ENCODE measurements around the gene ACAD10. TPM values are rescaled to one million over a fixed set of nuclear protein-coding genes. Genes with fewer than 3 reads are reported as not detected.

Gene ACAD10
- total RNA-seq, 2 experiments from 2014 or later, result 25.3 to 28.5 TPM

- ChIA-PET CTCF (interaction anchor here (0.6 to 1.6 kb wide), 2 partner anchors 35 to 68 kb away, joined by 4 to 5 read pairs; no protein-coding TSS in a partner anchor), POLR2A (no interaction called here)
- Mint-ChIP-seq H3K27ac (no peak overlapping the region), H3K4me1 (no peaks in the 10 kb centered on the region), H3K9me3 (no peaks in the 10 kb centered on the region), H3K27me3 (no peaks in the 10 kb centered on the region), H3K4me3 (no peak overlapping the region), H3K36me3 (ENCODE audit: low read depth) (peaks cover 18% of the 10 kb centered on the region)
- no peak for DNase-seq
Observed at GRCh38 chr12:111745211-111745610, 59.4 kb downstream of the ACAD10 start.

GRCh38 chr12:111747333-111747732, 61.5 kb downstream of the ACAD10 start:
- Mint-ChIP-seq H3K9me3 (no peaks in the 10 kb centered on the region), H3K4me1 (no peaks in the 10 kb centered on the region), H3K4me3 (no peak overlapping the region), H3K27ac (no peak overlapping the region), H3K36me3 (ENCODE audit: low read depth) (peaks cover 18% of the 10 kb centered on the region), H3K27me3 (no peaks in the 10 kb centered on the region)
- CTCF ChIA-PET, result no interaction called here
- POLR2A ChIA-PET, result interaction anchor here (0.6 to 0.9 kb wide), 2 partner anchors 30 to 384 kb away, joined by 3 read pairs; no protein-coding TSS in a partner anchor
- no peak for DNase-seq

GRCh38 chr12:111748151-111748672, 62.4 kb downstream of the ACAD10 start:
- ChIA-PET POLR2A (interaction anchor here (0.7 kb wide), 1 partner anchor 94 kb away, joined by 3 read pairs; the partner anchor contains the start of gene MAPKAPK5), CTCF (no interaction called here)
- Mint-ChIP-seq H3K9me3 (no peaks in the 10 kb centered on the region), H3K27me3 (no peaks in the 10 kb centered on the region), H3K4me1 (no peaks in the 10 kb centered on the region), H3K27ac (no peak overlapping the region), H3K4me3 (no peak overlapping the region), H3K36me3 (ENCODE audit: low read depth) (peaks cover 18% of the 10 kb centered on the region)
- no peak for DNase-seq

GRCh38 chr12:111748867-111749266, 63.0 kb downstream of the ACAD10 start:
- DNase-seq, result no peak
- Mint-ChIP-seq H3K9me3 (no peaks in the 10 kb centered on the region), H3K4me1 (no peaks in the 10 kb centered on the region), H3K36me3 (ENCODE audit: low read depth) (peaks cover 18% of the 10 kb centered on the region), H3K27ac (no peak overlapping the region), H3K27me3 (no peaks in the 10 kb centered on the region), H3K4me3 (no peak overlapping the region)
- ChIA-PET CTCF (no interaction called here), POLR2A (interaction anchor here (0.7 kb wide), 1 partner anchor 93 kb away, joined by 3 read pairs; the partner anchor contains the start of gene MAPKAPK5)

- no peak overlapping the region for H3K4me3 Mint-ChIP-seq
- DNase-seq, result no peak
- H3K9me3 Mint-ChIP-seq, result no peaks in the 10 kb centered on the region
- ChIA-PET CTCF (no interaction called here), POLR2A (no interaction called here)
- H3K27me3 Mint-ChIP-seq, result no peaks in the 10 kb centered on the region
- H3K27ac Mint-ChIP-seq, result no peak overlapping the region
- no peaks in the 10 kb centered on the region for H3K4me1 Mint-ChIP-seq
- peaks cover 18% of the 10 kb centered on the region for H3K36me3 Mint-ChIP-seq (ENCODE audit: low read depth)
Observed at GRCh38 chr12:111749391-111749790, 63.5 kb downstream of the ACAD10 start.

- DNase-seq, result no peak
- Mint-ChIP-seq H3K27ac (no peak overlapping the region), H3K4me1 (peaks cover 12% of the 10 kb centered on the region), H3K9me3 (no peaks in the 10 kb centered on the region), H3K36me3 (ENCODE audit: low read depth) (peaks cover 4% of the 10 kb centered on the region), H3K27me3 (no peaks in the 10 kb centered on the region), H3K4me3 (no peak overlapping the region)
- ChIA-PET CTCF (interaction anchor here (0.5 to 2.5 kb wide), 4 partner anchors 59 to 322 kb away, joined by 3 to 18 read pairs (median 4); no protein-coding TSS in a partner anchor), POLR2A (no interaction called here)
Observed at GRCh38 chr12:111753144-111753881, 67.5 kb downstream of the ACAD10 start.

- Mint-ChIP-seq H3K9me3 (no peaks in the 10 kb centered on the region), H3K27ac (no peak overlapping the region), H3K4me1 (peaks cover 12% of the 10 kb centered on the region), H3K27me3 (peaks cover 1% of the 10 kb centered on the region), H3K4me3 (no peak overlapping the region), H3K36me3 (ENCODE audit: low read depth) (no peaks in the 10 kb centered on the region)
- CTCF ChIA-PET, result interaction anchor here (0.9 to 2.5 kb wide), 2 partner anchors 58 to 60 kb away, joined by 5 to 18 read pairs; no protein-coding TSS in a partner anchor
- POLR2A ChIA-PET, result interaction anchor here (0.7 to 1.2 kb wide), 2 partner anchors 69 to 485 kb away, joined by 3 to 4 read pairs; partner anchors contain the start of genes ACAD10 and BRAP
- no peak for DNase-seq
Observed at GRCh38 chr12:111754671-111755070, 68.8 kb downstream of the ACAD10 start.

- Mint-ChIP-seq H3K9me3 (no peaks in the 10 kb centered on the region), H3K36me3 (ENCODE audit: low read depth) (no peaks in the 10 kb centered on the region), H3K27ac (no peak overlapping the region), H3K4me3 (no peak overlapping the region), H3K27me3 (peaks cover 5% of the 10 kb centered on the region), H3K4me1 (peaks cover 12% of the 10 kb centered on the region)
- CTCF ChIA-PET, result no interaction called here
- no peak for DNase-seq
- POLR2A ChIA-PET, result no interaction called here
Observed at GRCh38 chr12:111756196-111756595, 70.3 kb downstream of the ACAD10 start.

- Mint-ChIP-seq H3K27ac (no peak overlapping the region), H3K27me3 (peaks cover 5% of the 10 kb centered on the region), H3K4me1 (peaks cover 12% of the 10 kb centered on the region), H3K36me3 (ENCODE audit: low read depth) (no peaks in the 10 kb centered on the region), H3K4me3 (no peak overlapping the region), H3K9me3 (no peaks in the 10 kb centered on the region)
- ChIA-PET CTCF (interaction anchor here (0.9 kb wide), 1 partner anchor 56 kb away, joined by 3 read pairs; no protein-coding TSS in a partner anchor), POLR2A (interaction anchor here (1.4 kb wide), 1 partner anchor 10 kb away, joined by 3 read pairs; no protein-coding TSS in a partner anchor)
- no peak for DNase-seq
Observed at GRCh38 chr12:111756681-111757080, 70.8 kb downstream of the ACAD10 start.

- Mint-ChIP-seq H3K9me3 (no peaks in the 10 kb centered on the region), H3K27me3 (peaks cover 10% of the 10 kb centered on the region), H3K4me3 (no peak overlapping the region), H3K36me3 (ENCODE audit: low read depth) (no peaks in the 10 kb centered on the region), H3K4me1 (peaks cover 12% of the 10 kb centered on the region), H3K27ac (no peak overlapping the region)
- no peak for DNase-seq
- ChIA-PET CTCF (interaction anchor here (0.9 kb wide), 1 partner anchor 55 kb away, joined by 3 read pairs; no protein-coding TSS in a partner anchor), POLR2A (interaction anchor here (1.4 kb wide), 1 partner anchor 11 kb away, joined by 3 read pairs; no protein-coding TSS in a partner anchor)
Observed at GRCh38 chr12:111757361-111758119, 71.7 kb downstream of the ACAD10 start.

- Mint-ChIP-seq H3K4me1 (peaks cover 12% of the 10 kb centered on the region), H3K36me3 (ENCODE audit: low read depth) (no peaks in the 10 kb centered on the region), H3K27ac (no peak overlapping the region), H3K4me3 (no peak overlapping the region), H3K27me3 (peaks cover 16% of the 10 kb centered on the region), H3K9me3 (no peaks in the 10 kb centered on the region)
- DNase-seq, result no peak
- ChIA-PET POLR2A (interaction anchor here (1.4 kb wide), 1 partner anchor 12 kb away, joined by 3 read pairs; no protein-coding TSS in a partner anchor), CTCF (no interaction called here)
Observed at GRCh38 chr12:111758120-111758561, 72.3 kb downstream of the ACAD10 start.

GRCh38 chr12:111759271-111759670, 73.4 kb downstream of the ACAD10 start:
- Mint-ChIP-seq H3K4me3 (no peak overlapping the region), H3K4me1 (peaks cover 13% of the 10 kb centered on the region), H3K9me3 (no peaks in the 10 kb centered on the region), H3K27ac (no peak overlapping the region), H3K27me3 (peaks cover 22% of the 10 kb centered on the region), H3K36me3 (ENCODE audit: low read depth) (no peaks in the 10 kb centered on the region)
- ChIA-PET CTCF (no interaction called here), POLR2A (no interaction called here)
- DNase-seq, result no peak

- no peak for DNase-seq
- CTCF ChIA-PET, result no interaction called here
- Mint-ChIP-seq H3K9me3 (no peaks in the 10 kb centered on the region), H3K36me3 (ENCODE audit: low read depth) (no peaks in the 10 kb centered on the region), H3K27me3 (peaks cover 26% of the 10 kb centered on the region), H3K4me3 (no peak overlapping the region), H3K4me1 (peaks cover 15% of the 10 kb centered on the region), H3K27ac (no peak overlapping the region)
- POLR2A ChIA-PET, result no interaction called here
Observed at GRCh38 chr12:111759991-111760390, 74.1 kb downstream of the ACAD10 start.

All from activated CD4-positive, alpha-beta memory T cell treated with anti-CD3 and anti-CD28 coated beads, Interleukin-2, amount 10 ng/mL, durations not matched to agents 7 days and 5 days (primary cell).